GM23248 (cell line): ENCODE measurements around the gene PRSS50.

ENCODE experiments used
- EZH2 ChIP-seq: fragments of 200-600 bp; sonication (generic); IDR thresholded peaks from 2 replicates; pipeline ENCODE4 v1.6.1; 2018; ENCODE audit warnings: antibody characterized with exemption, mild to moderate bottlenecking; ENCODE audit not compliant: insufficient read depth, poor library complexity, severe bottlenecking
- EZH2phosphoT487 ChIP-seq: fragments of 200-600 bp; sonication (generic); IDR thresholded peaks from 2 replicates; pipeline ENCODE4 v1.6.1; 2018; ENCODE audit warnings: antibody characterized with exemption, moderate library complexity, mild to moderate bottlenecking, low read depth; ENCODE audit not compliant: insufficient read depth

- TF ChIP-seq EZH2: no peak
- TF ChIP-seq EZH2phosphoT487: no peak
Observed at GRCh38 chr3:46749129-46749528, 31.5 kb upstream of the PRSS50 start.
